SH-SY5Y (cell line): ENCODE data around the gene PXYLP1.

Experiments
- GATA2 ChIP-seq: IDR thresholded peaks from 2 replicates; pipeline ENCODE4 v1.6.1; 2011; ENCODE audit warnings: mild to moderate bottlenecking, low read depth, low read length
- GATA3 ChIP-seq: IDR thresholded peaks from 2 replicates; pipeline ENCODE4 v1.6.1; 2011; ENCODE audit warnings: low read depth, mild to moderate bottlenecking, low read length, moderate library complexity

DNA sequence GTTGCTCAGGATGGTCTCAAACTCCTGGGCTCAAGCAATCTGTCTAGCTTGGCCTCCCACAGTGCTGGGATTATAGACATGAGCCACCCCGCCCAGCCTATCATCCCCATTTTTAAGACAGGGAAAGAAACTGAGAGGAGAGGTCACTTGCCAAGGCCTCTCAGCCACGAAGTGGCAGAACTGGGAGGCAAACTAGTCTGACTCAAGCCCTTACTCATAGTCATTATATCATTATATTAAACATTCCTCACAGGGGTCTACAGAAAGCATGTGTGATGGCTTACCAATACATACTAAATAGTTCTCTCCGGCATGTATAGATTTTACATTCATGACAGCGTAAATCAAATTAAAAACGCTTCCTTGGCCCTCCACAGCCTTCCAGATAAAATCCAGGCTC is 74.7 kb downstream of the PXYLP1 start:
- TF ChIP-seq GATA2 (no peak), GATA3 (no peak)
